NCI-H187 treated with DMSO at 0.1 percent for 48 hours (cell line): ENCODE data around the gene SRD5A3.

Experiments used
- DNase-seq: peaks from one replicate; lab custom pipeline; 2025; lab: John Stamatoyannopoulos, UW

Gene SRD5A3

GRCh38 chr4:55376698-55377097 is 30.7 kb downstream of the SRD5A3 start:
- no peak for DNase-seq

- no peak for DNase-seq
Observed at GRCh38 chr4:55378617-55379467, 32.8 kb downstream of the SRD5A3 start.

- no peak for DNase-seq
Observed at GRCh38 chr4:55380576-55380975, 34.5 kb downstream of the SRD5A3 start.

GRCh38 chr4:55381502-55381901 is 35.5 kb downstream of the SRD5A3 start:
- DNase-seq, result no peak

- no peak for DNase-seq
Observed at GRCh38 chr4:55382488-55383003, 36.5 kb downstream of the SRD5A3 start.

GRCh38 chr4:55385201-55385649 is 39.2 kb downstream of the SRD5A3 start:
- no peak for DNase-seq

- no peak for DNase-seq
Observed at GRCh38 chr4:55386073-55386472, 40.0 kb downstream of the SRD5A3 start.

- no peak for DNase-seq
Observed at GRCh38 chr4:55386840-55387239, 40.8 kb downstream of the SRD5A3 start.

- no peak for DNase-seq
Observed at GRCh38 chr4:55393461-55394320, 47.6 kb downstream of the SRD5A3 start.

- DNase-seq, result no peak
Observed at GRCh38 chr4:55395218-55395528, 49.1 kb downstream of the SRD5A3 start.

GRCh38 chr4:55395529-55396307 is 49.7 kb downstream of the SRD5A3 start, which contains the start of gene TMEM165:
Gene TMEM165, plus strand, starts transcription at chr4:55395957. Its CDS starts 233 bp downstream, at chr4:55396190.
- peak; percentile 58 for DNase-seq

GRCh38 chr4:55396308-55397125 is 50.5 kb downstream of the SRD5A3 start:
- no peak for DNase-seq

GRCh38 chr4:55397126-55397436 is 51.0 kb downstream of the SRD5A3 start:
- DNase-seq, result no peak

GRCh38 chr4:55397520-55398321 is 51.7 kb downstream of the SRD5A3 start:
- no peak for DNase-seq

GRCh38 chr4:55398461-55398860 is 52.4 kb downstream of the SRD5A3 start:
- DNase-seq, result no peak

- DNase-seq, result no peak
Observed at GRCh38 chr4:55398966-55399365, 52.9 kb downstream of the SRD5A3 start.

- DNase-seq, result no peak
Observed at GRCh38 chr4:55399581-55399980, 53.5 kb downstream of the SRD5A3 start.

GRCh38 chr4:55405073-55405472 is 59.0 kb downstream of the SRD5A3 start:
- DNase-seq, result no peak

GRCh38 chr4:55406545-55406944 is 60.5 kb downstream of the SRD5A3 start:
- no peak for DNase-seq

- no peak for DNase-seq
Observed at GRCh38 chr4:55407119-55407518, 61.1 kb downstream of the SRD5A3 start.
